Peyer's patch (tissue), 4 donors: ENCODE data around the gene CNTNAP5.

Experiments used
- CTCF ChIP-seq, 6 experiments: fragments of 450-650 bp in 4 of 6; fragments of 200-600 bp in 2 of 6; sonication (generic) in 1 of 6; IDR thresholded peaks; one replicate each; pipeline ENCODE4 v1.5.1; 2017 to 2019; ENCODE audit warnings: antibody characterized with exemption in 6 of 6, mild to moderate bottlenecking in 3 of 6, moderate library complexity in 1 of 6
- POLR2A ChIP-seq, 2 donors: fragments of 450-650 bp; IDR thresholded peaks; one replicate each; pipeline ENCODE4 v1.5.1; 2017; ENCODE audit warnings: antibody characterized with exemption in 2 of 2, mild to moderate bottlenecking in 2 of 2, moderate library complexity in 2 of 2

DNA sequence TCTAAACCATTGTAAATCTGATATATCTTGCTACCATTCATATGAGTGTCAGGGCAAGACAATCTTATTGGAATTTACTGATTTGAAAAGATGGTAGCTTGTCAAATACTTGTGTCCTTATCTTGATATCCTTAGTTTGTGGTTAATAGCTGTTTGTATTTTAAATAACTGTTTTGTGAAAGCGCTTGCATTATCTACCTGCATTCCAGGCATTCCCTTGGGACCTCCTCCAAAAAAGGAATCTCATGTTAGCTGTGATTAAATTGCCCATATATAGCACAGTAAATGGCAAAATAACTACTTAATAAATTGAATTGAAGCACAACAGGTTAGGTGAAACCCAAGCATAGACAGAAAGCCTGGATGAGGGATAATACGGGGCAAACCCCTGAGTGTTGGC lies 13.9 kb downstream of the CNTNAP5 start:
- TF ChIP-seq CTCF (IDR thresholded peaks at IDR 0.05): no peak
- TF ChIP-seq POLR2A (IDR thresholded peaks at IDR 0.05): no peak
